GM18870 (cell line): Measurements from ENCODE around the gene RALGPS1.
A peak's percentile ranks its signal among the peaks of the same experiment; 100 is the strongest.

Experiments
- ATAC-seq: cut with Tn5 transposase; IDR thresholded peaks from one replicate; pipeline ENCODE4 v1.9.1; 2021; ENCODE audit warnings: moderate library complexity; ENCODE audit not compliant: unreplicated experiment

RALGPS1 gene

DNA sequence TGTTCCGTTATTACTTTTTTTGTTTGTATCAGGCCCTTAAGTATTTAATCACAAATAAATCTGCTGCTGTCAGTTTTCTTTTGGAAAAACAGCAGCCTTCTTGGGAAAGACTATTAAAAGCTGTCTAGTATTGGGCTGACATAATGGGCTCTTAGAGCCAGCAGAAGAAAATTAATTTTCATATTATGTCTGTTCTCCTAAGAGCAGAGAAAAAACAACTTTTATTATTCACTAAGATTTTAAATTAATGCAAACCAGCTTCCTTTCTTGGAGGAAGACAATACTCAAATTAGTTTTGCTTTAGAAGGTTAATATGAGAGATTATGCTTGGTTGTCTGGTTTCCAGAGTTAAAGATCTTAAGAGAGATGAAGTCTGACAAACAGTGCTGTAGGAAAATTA, 319.4 kb downstream of the RALGPS1 start:
- ATAC-seq: no peak

DNA sequence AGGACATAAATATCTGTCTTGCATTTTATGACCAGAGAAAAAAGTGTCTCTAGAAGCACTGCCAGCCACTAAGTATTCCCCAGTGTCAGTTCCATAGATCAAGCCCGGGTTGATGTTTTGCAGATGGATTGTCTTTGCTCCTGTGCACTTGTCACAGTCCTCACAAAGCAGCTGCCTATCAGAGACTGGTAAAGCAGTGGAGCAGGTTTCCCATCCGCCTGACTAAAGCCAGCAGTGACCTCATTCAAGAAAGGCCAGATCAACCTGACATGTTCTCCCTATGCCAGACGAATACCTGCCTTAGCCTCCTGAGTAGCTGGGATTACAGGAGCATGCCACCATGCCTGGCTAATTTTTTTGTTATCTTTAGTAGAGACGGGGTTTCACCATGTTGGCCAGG, 323.2 kb downstream of the RALGPS1 start:
- ATAC-seq: no peak

- ATAC-seq: no peak
These were observed 326.8 kb downstream of the RALGPS1 start for GRCh38 chr9:127241354-127241753.

DNA sequence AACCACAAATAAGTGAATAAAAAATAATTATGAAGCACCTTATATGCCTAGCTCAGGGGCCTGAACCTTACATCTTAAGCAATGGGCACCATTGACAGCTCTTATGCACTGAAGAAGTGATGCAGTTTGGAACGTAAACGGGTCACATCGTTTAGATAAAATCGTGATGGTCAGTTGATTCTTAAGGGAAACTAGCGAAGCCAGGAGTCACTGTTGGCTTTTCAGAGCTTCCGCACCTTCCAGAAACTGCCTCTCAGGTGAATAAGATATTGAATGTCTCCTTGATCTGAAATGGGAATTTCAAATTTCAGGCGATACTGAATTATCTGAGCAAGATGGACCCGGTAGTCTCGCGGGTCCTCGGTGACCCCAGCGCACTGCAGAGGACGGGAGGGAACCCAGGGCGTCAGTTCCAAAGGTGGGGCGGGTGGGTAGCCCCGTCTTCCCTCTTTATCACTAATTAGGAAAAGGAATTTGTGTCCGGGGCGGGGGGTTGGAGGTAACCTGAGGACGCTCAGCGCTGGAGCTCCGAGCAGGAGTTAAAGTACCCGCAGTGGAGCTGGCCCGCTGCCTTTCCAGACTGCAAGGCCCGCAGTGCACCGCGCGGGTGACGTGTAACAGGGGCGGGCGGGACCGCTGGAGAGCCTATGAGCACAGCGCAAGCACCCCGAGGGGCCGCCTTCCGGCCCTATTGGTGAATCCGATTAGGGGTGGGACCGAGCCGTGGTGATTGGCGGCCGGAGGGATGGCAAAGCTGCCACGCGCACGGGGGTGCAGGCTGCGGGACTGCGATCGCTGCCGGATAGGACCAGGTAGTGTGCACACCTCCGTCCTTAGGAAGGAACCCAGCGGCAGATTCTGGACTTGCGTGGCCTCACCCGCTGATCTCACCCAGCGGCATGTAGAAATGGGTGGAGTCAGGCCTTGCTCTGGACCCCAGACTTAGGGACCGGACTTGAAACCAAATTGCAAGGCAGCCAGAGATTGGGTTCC, 330.3 kb downstream of the RALGPS1 start:
- peak; percentile 92 for ATAC-seq

DNA sequence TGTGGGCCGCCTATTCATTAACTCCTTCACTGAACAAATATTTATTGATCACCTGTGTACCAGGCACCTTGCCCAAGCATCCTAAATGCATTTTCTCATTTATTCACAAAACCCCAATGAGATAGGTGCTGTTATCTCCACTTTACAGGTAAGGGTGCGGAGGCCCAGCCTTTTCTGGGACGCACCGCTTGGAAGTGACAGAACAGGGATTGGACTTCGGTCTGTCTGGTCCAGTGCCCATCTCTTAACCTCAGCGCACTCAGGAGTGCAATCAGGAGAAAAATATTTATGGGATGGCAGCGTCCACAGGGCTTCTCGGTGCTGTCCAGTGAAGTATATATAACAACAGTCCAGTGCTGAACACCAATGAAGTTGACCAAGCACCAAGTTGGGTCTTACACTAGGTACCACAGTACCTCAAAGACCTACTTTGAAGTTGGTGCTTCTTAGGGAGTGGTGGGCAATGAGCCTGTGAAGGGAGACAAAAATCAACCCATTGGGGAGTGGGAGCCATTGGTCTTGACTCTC, 331.1 kb downstream of the RALGPS1 start:
- ATAC-seq: no peak

GRCh38 chr9:127248241-127248640, 333.7 kb downstream of the RALGPS1 start:
- no peak for ATAC-seq

DNA sequence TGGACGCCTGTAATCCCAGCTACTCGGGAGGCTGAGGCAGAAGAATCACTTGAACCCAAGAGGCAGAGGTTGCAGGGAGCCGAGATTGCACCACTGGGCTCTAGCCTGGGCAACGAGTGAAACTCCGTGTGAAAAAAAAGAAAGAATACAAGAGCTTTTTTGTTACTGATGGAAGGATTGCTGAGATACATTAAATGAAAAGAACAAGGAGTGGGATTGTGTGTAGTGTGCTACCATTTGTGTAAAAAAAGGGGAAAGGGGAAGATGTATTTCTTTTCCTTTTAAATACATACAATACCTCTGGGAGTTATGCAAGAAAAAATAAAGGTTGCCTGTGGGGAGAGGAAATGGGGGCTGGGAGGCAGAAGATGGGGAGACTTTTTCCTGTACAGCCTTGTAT, 335.3 kb downstream of the RALGPS1 start:
- ATAC-seq: no peak

- no peak for ATAC-seq
These were observed 336.4 kb downstream of the RALGPS1 start for GRCh38 chr9:127250896-127251391.

GRCh38 chr9:127252410-127253318, 338.1 kb downstream of the RALGPS1 start:
- no peak for ATAC-seq

DNA sequence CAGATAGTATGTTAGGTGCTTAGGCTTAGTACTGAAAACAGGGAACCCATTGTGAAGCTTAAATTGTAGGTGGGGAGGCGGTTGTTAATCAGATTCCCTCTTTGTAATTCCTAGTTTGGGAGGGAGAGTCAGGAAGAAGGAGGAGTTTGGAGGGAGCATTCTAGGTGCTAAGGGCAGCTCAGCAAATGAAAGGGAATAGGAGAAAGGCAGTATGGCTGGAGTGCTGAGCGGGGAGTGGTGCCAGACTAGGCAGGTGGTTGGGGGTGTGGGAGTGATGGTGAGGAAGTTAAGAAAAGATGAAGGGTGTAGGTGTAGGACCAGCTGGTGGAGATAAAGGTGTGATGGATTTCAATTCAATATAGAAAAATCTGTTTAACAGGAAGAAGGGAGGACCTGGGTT, 338.9 kb downstream of the RALGPS1 start:
- ATAC-seq: no peak

DNA sequence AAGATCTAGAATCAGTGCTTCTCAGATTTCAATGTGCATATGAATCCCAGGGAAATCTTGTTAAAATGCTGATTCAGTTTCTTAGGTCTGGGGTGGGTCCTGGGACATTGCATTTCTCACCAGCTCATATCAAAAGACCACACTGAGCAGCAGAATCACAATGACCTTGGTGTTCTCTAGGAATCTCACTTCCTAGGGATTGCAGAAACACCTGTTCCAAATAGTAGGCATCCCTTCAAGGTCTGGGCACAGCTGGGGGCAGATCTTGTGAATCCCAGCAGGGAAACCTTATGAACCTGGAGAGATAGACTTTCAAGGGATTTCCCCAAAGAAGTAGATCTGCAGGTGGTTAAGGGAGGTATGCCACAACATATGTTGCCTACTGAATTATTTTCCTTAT, 341.1 kb downstream of the RALGPS1 start:
- no peak for ATAC-seq

GRCh38 chr9:127256324-127256723, 341.7 kb downstream of the RALGPS1 start:
- ATAC-seq: no peak

DNA sequence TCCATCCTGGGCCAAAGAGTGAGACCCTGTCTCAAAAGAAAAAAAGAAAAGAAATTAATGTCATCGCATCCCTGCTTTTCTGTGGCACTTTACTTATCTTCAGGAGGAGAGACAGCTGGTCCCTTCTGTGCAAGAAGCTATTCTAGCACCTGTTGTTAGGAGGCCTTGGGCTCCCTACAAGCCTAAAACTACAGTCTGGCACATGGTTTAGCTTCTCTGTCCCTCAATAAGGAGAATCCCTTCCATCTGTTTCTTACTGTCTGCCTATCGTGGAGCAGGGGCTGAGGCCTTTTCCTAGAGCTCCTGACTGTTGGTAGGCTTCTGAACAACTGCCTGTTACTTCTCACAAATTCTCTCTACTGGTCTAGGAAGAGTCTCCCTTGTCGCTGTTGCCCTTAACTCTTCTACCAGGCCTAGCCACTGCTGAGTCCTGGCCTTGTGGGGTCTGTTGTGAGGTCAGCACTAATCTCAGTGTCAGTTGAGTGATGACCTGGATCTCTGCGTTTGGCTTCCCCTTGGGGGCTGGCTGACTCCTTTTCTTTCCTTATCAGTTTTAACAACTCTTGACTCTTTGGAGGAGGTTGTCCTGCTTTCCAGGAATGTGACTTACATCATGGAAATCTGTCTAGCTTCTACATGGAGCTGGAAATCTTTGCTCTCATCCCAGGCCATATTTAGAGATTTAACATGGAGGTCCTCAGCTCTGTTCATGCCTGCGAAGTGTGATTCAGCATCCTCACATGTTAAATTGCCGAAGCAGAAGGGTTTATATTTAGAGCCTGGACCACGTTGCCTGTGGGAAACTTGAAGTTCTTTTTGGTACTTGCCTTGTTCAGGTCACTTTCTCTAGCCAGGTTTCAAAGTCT, 344.3 kb downstream of the RALGPS1 start:
- ATAC-seq: no peak

GRCh38 chr9:127262602-127263001, 348.0 kb downstream of the RALGPS1 start:
- ATAC-seq: no peak

- ATAC-seq: no peak
These were observed 348.7 kb downstream of the RALGPS1 start for GRCh38 chr9:127263237-127263636.

DNA sequence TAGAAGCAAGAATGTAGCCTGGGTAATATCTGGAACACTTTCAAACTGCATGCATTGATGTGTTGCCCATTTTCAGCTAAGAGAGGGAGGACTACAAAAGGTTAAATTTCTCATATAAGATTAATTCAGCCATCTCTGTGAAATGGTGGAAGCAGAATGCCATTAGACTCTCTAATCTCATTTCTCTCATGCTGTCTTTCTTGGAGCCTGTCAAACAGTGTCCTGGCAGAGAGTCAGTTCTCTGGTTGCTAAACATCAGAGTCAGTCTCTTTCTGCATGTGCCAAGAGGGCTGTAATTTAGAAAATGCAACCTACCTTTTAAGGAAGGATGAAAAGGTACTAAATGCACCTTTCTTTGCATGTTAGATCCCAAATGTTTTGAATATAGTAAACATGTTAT, 349.1 kb downstream of the RALGPS1 start:
- ATAC-seq: no peak

DNA sequence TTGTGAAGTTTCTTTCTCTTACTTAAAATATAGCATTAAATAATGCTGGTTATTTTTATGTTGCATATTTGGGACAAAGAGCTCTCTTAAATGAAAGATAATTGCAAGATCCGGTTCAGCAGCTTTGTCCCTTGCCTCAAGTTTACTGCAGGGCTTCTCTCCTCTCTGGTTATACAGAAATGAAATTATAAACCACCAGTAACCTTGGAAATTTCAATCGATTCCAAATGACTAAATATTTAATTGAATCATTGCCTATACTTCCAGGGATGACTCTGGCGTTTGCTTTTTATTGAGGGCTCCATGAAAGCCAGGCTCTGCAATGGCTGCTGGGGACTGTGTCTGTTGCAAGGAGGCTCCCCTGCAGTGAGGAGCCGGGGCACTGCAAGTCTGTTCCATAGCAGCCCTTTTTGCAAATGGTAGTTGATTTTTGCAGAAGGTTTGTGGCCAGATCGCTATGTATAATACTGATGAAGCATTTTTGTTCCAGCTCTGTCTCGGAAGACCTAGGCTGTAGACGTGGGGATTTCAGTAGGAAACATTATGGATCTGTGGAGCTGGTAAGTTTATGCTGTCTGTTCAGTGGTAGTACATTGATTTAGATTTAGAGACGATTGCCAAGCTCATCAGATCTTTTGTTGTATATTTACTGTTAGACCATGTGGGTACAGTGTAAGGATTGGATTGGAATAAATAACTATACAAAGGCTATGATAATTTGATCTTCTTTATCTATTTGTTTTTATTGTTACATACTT, 350.1 kb downstream of the RALGPS1 start, which contains the start of gene GARNL3:
Gene GARNL3, plus strand, starts transcription at position 313 of the 758 bp plus-strand sequence. Its CDS starts 104 bp downstream, at position 417.
- ATAC-seq: no peak

- ATAC-seq: no peak
These were observed 353.4 kb downstream of the RALGPS1 start for GRCh38 chr9:127267793-127268525.

GRCh38 chr9:127269449-127269848, 354.9 kb downstream of the RALGPS1 start:
- no peak for ATAC-seq
